Uterus (tissue), 4 donors: ENCODE data around the gene FREM1. TPM values are rescaled to one million over a fixed set of nuclear protein-coding genes. Genes with fewer than 3 reads are reported as not detected.

Experiments
- DNase-seq, 2 donors: peaks; one replicate each; pipeline ENCODE4 v3.0.0-alpha.2; 2019 to 2020
- H3K27ac ChIP-seq, 2 donors: fragments of 200-600 bp; sonication (generic); 1 replicate in 1 of 2; 2 replicates in 1 of 2; pipeline ENCODE4 v1.5.1; 2016 to 2018
- H3K27me3 ChIP-seq, 2 donors: fragments of 200-600 bp; sonication (generic); one replicate each; pipeline ENCODE4 v1.5.1; 2018 to 2019; ENCODE audit warnings: control low read depth in 1 of 2
- H3K36me3 ChIP-seq, 2 donors: fragments of 200-600 bp; sonication (generic); one replicate each; pipeline ENCODE4 v1.5.1; 2019; ENCODE audit warnings: control low read depth in 1 of 2
- H3K4me1 ChIP-seq, 2 donors: fragments of 200-600 bp; sonication (generic); one replicate each; pipeline ENCODE4 v1.5.1; 2018 to 2019; ENCODE audit warnings: control low read depth in 1 of 2
- H3K4me3 ChIP-seq, 2 donors: fragments of 200-600 bp; sonication (generic); 1 replicate in 1 of 2; 2 replicates in 1 of 2; pipeline ENCODE4 v1.5.1; 2018 to 2019; ENCODE audit warnings: mild to moderate bottlenecking in 1 of 2
- H3K9me3 ChIP-seq, 2 donors: fragments of 200-600 bp; sonication (generic); one replicate each; pipeline ENCODE4 v1.5.1; 2019; ENCODE audit warnings: control low read depth in 1 of 2
- CTCF ChIP-seq, 4 experiments: fragments of 200-600 bp in 2 of 4; fragments of 450-650 bp in 2 of 4; sonication (generic) in 2 of 4; IDR thresholded peaks; one replicate each; pipeline ENCODE4 v1.5.1; 2016 to 2019; ENCODE audit warnings: antibody characterized with exemption in 4 of 4, mild to moderate bottlenecking in 2 of 4, moderate library complexity in 1 of 4
- POLR2A ChIP-seq, 2 donors: fragments of 450-650 bp; IDR thresholded peaks; one replicate each; pipeline ENCODE4 v1.6.1; 2016; ENCODE audit warnings: antibody characterized with exemption in 2 of 2, mild to moderate bottlenecking in 1 of 2, moderate library complexity in 1 of 2
- intact Hi-C: fragments of 100-400 bp; cut with DNase I; formaldehyde crosslinking; loops from one replicate; pipeline ENCODE4 v1.15.1; 2023; ENCODE audit warnings: low total_unique reads
- total RNA-seq, 4 donors: library from RNA; depleted of rRNA in 3 of 4; stranded (reverse); fragments of >200 nt in 3 of 4; gene quantifications; one replicate each; pipeline versions ENCODE4 v1.1.0 to v1.2.4, GENCODE V29; 2014 to 2023
- donor health status: DM: yes; HTN: yes; CAD: no.

The FREM1 gene
- total RNA-seq, 4 donors from 2014 or later: 7.6 to 92.6 (median 18.4) TPM

DNA sequence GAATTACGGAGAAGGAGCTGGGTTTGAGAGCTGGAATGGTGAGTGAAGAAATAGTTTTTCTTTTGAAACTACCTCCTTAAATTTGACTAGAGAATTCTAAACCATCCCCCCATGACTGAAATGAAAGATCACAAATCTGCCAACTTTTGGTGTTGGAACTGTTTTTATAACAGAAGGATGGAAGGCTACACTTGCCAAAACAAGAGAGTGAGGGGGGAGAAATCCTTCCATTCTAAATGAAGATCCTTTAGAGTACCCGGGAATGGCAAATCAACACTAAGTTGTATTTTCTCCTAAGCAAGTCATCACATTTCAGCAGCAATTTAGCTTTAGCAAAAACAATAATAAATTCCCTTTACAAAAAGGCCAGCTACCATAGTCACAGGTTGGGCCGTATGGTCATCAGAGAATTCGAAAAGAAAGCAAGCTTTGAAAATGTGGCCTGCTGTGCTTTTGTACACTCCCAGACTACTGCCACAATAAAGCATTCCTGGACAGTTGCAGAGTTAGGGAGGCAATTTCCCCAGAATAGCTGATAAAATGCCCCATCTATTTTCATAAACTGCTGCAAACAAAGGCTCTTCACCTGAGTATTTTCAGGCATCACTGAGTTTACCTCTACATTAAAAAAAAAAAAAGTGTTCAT is 25.0 kb upstream of the FREM1 start:
- H3K36me3 ChIP-seq: no peaks in the 10 kb centered on the region
- TF ChIP-seq CTCF (IDR thresholded peaks at IDR 0.05) (no peak), POLR2A (IDR thresholded peaks at IDR 0.05) (no peak)
- H3K4me3 ChIP-seq: no peak overlapping the region
- intact Hi-C loops: no loop called here
- DNase-seq: no peak
- H3K27ac ChIP-seq: peak overlapping the region; percentile 78 to 82
- H3K4me1 ChIP-seq: no peaks in the 10 kb centered on the region
- H3K9me3 ChIP-seq: no peaks in the 10 kb centered on the region
- no peaks in the 10 kb centered on the region for H3K27me3 ChIP-seq

DNA sequence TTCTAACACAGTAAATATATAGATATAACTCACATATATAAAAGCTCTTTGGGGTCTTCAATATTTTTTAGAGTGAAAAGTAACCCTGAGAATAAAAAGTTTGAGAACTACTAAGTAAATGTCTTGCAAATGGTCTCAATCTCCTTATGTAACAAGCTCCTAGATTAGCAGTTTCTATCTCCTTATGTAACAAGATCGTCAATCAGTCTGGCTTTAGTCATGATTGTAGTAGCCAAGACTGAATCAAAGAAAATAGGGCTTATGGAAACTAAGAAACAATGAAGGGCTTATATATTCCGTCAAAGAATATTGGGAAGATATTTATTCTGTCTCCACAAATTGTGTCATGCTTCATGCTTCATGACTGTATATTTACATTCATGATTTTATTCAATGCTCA is 22.4 kb upstream of the FREM1 start:
- intact Hi-C loops: no loop called here
- Histone ChIP-seq H3K27me3 (no peaks in the 10 kb centered on the region), H3K36me3 (no peaks in the 10 kb centered on the region), H3K27ac (peak overlapping the region; percentile 10 to 25), H3K4me1 (no peaks in the 10 kb centered on the region), H3K4me3 (no peak overlapping the region), H3K9me3 (no peaks in the 10 kb centered on the region)
- TF ChIP-seq POLR2A (IDR thresholded peaks at IDR 0.05): no peak
- no peak for TF ChIP-seq CTCF (IDR thresholded peaks at IDR 0.05)
- no peak for DNase-seq

- intact Hi-C loops: no loop called here
- no peak for TF ChIP-seq POLR2A (IDR thresholded peaks at IDR 0.05)
- no peak for TF ChIP-seq CTCF (IDR thresholded peaks at IDR 0.05)
Observed at GRCh38 chr9:14932231-14932630, 22.0 kb upstream of the FREM1 start.

GRCh38 chr9:14926941-14927624 is 16.9 kb upstream of the FREM1 start:
- H3K4me1 ChIP-seq: no peaks in the 10 kb centered on the region
- H3K27ac ChIP-seq: no peak overlapping the region
- H3K27me3 ChIP-seq: no peaks in the 10 kb centered on the region
- intact Hi-C loops: no loop called here
- H3K4me3 ChIP-seq: no peak overlapping the region
- no peak for DNase-seq
- TF ChIP-seq POLR2A (IDR thresholded peaks at IDR 0.05) (no peak), CTCF (IDR thresholded peaks at IDR 0.05) (no peak)
- no peaks in the 10 kb centered on the region for H3K36me3 ChIP-seq
- H3K9me3 ChIP-seq: no peaks in the 10 kb centered on the region

More at GRCh38 chr9:14932231-14932630, 22.0 kb upstream of the FREM1 start:
- Histone ChIP-seq H3K4me1 (no peaks in the 10 kb centered on the region), H3K4me3 (no peak overlapping the region), H3K27ac (peak overlapping the region; percentile 10 to 25), H3K27me3 (no peaks in the 10 kb centered on the region), H3K36me3 (no peaks in the 10 kb centered on the region), H3K9me3 (no peaks in the 10 kb centered on the region)
- no peak for DNase-seq
